H1 (cell line): ENCODE results near the gene PRR19. TPM values are rescaled to one million over a fixed set of nuclear protein-coding genes. Genes with fewer than 3 reads are reported as not detected.

Experiments used
- CTCF ChIA-PET: fragments of 300-600 bp; sonication (Branson Sonifier 250); formaldehyde crosslinking; loops from one replicate; lab custom pipeline; 2021; ENCODE audit not compliant: partially characterized antibody; lab: Charles Lee
- POLR2A ChIA-PET: fragments of 300-600 bp; sonication (Branson Sonifier 250); formaldehyde crosslinking; loops from one replicate; lab custom pipeline; 2021; ENCODE audit warnings: inconsistent platforms; ENCODE audit not compliant: partially characterized antibody; lab: Charles Lee
- DNase-seq, 2 experiments: peaks; one replicate each; pipeline versions ENCODE4 v3.0.0 to v3.0.0-alpha.2; 2010 to 2022; ENCODE audit warnings: low spot score in 2 of 2, low read depth in 1 of 2, mixed read lengths in 1 of 2
- FAIRE-seq: peaks from 2 replicates; lab custom pipeline; 2011; peaks lifted over from hg19 to GRCh38; lab: Jason Lieb, UNC
- H2AFZ ChIP-seq: 2 replicates; pipeline ENCODE4 v1.8.1; 2012; ENCODE audit warnings: low read length, inconsistent platforms
- H2AK5ac ChIP-seq: 2 replicates; pipeline ENCODE4 v1.6.1; 2013; ENCODE audit warnings: low read depth, low read length
- H2BK120ac ChIP-seq: replicated peaks from 2 replicates; pipeline ENCODE3; 2013; ENCODE audit warnings: low read depth, low read length, inconsistent platforms
- H2BK12ac ChIP-seq: 2 replicates; pipeline ENCODE4 v1.6.1; 2013; ENCODE audit warnings: low read depth, low read length
- H2BK15ac ChIP-seq: 2 replicates; pipeline ENCODE4 v1.6.1; 2013; ENCODE audit warnings: low read length
- H2BK20ac ChIP-seq: 2 replicates; pipeline ENCODE4 v1.6.1; 2013; ENCODE audit warnings: low read length
- H2BK5ac ChIP-seq: 2 replicates; pipeline ENCODE4 v1.6.1; 2013; ENCODE audit warnings: low read depth, low read length
- H3K14ac ChIP-seq: 2 replicates; pipeline ENCODE4 v1.6.1; 2013; ENCODE audit warnings: inconsistent platforms; ENCODE audit not compliant: insufficient read length
- H3K18ac ChIP-seq: 2 replicates; pipeline ENCODE4 v1.6.1; 2013; ENCODE audit warnings: low read length; ENCODE audit errors: extremely low read depth
- H3K23ac ChIP-seq: 2 replicates; pipeline ENCODE4 v1.6.1; 2013; ENCODE audit warnings: inconsistent platforms; ENCODE audit not compliant: insufficient read length
- H3K23me2 ChIP-seq: 2 replicates; pipeline ENCODE4 v1.6.1; 2013; ENCODE audit warnings: low read depth, low read length
- H3K27ac ChIP-seq: 2 replicates; pipeline ENCODE4 v1.6.1; 2011; ENCODE audit warnings: low read depth, low read length, inconsistent platforms
- H3K27me3 ChIP-seq, 4 experiments: replicated peaks in 1 of 4; 1 replicate in 1 of 4; 2 replicates in 3 of 4; pipeline versions ENCODE4 v1.6.1 to v1.8.1; 2011 to 2013; ENCODE audit warnings: low read length in 3 of 4, mild to moderate bottlenecking in 3 of 4, inconsistent platforms in 2 of 4, mixed read lengths in 2 of 4, moderate library complexity in 1 of 4; ENCODE audit not compliant: control insufficient read depth in 3 of 4, insufficient read depth in 3 of 4; ENCODE audit errors: extremely low read depth in 1 of 4
- H3K36me3 ChIP-seq, 4 experiments: 2 replicates each; pipeline versions ENCODE4 v1.6.1 to v1.8.1; 2011 to 2013; ENCODE audit warnings: mild to moderate bottlenecking in 4 of 4, low read length in 3 of 4, moderate library complexity in 2 of 4, control low read depth in 1 of 4, inconsistent platforms in 1 of 4; ENCODE audit not compliant: insufficient read depth in 4 of 4, control insufficient read depth in 2 of 4
- H3K4ac ChIP-seq: replicated peaks from 2 replicates; pipeline ENCODE3; 2013; ENCODE audit warnings: low read length, low read depth, mixed read lengths, inconsistent platforms; ENCODE audit not compliant: insufficient read length
- H3K4me1 ChIP-seq, 4 experiments: replicated peaks in 1 of 4; 1 replicate in 1 of 4; 2 replicates in 3 of 4; pipeline versions ENCODE4 v1.6.1 to v1.8.1; 2011 to 2013; ENCODE audit warnings: low read length in 3 of 4, inconsistent platforms in 2 of 4, mixed read lengths in 1 of 4; ENCODE audit not compliant: insufficient read depth in 4 of 4, control insufficient read depth in 3 of 4
- H3K4me2 ChIP-seq, 2 experiments: 2 replicates each; pipeline versions ENCODE4 v1.6.1 to v1.8.1; 2011 to 2013; ENCODE audit warnings: low read depth in 2 of 2, low read length in 2 of 2, control low read depth in 1 of 2, inconsistent platforms in 1 of 2, mild to moderate bottlenecking in 1 of 2; ENCODE audit not compliant: insufficient read depth in 1 of 2
- H3K4me3 ChIP-seq, 4 experiments: fragments of 200-600, 300-600 bp in 1 of 4; sonication (generic), shearing (Covaris generic), sonication (Bioruptor Twin) in 1 of 4; 2 replicates each; pipeline versions ENCODE4 v1.5.1 to v1.8.1; 2011 to 2016; ENCODE audit warnings: low read length in 4 of 4, low read depth in 3 of 4, control low read depth in 2 of 4, inconsistent platforms in 2 of 4, mild to moderate bottlenecking in 2 of 4, mixed read lengths in 1 of 4, moderate library complexity in 1 of 4; ENCODE audit not compliant: insufficient read depth in 2 of 4; ENCODE audit errors: extremely low read depth in 1 of 4
- H3K56ac ChIP-seq: replicated peaks from 2 replicates; pipeline ENCODE3; 2013; ENCODE audit warnings: low read depth, mild to moderate bottlenecking, mixed read lengths, low read length, inconsistent platforms; ENCODE audit not compliant: insufficient read length
- H3K79me1 ChIP-seq: 2 replicates; pipeline ENCODE4 v1.6.1; 2013; ENCODE audit warnings: low read depth, low read length, control low read depth
- H3K79me2 ChIP-seq, 2 experiments: 2 replicates each; pipeline versions ENCODE4 v1.6.1 to v1.8.1; 2012 to 2013; ENCODE audit warnings: low read length in 2 of 2, mild to moderate bottlenecking in 2 of 2, inconsistent platforms in 1 of 2; ENCODE audit not compliant: insufficient read depth in 2 of 2, control insufficient read depth in 1 of 2
- H3K9ac ChIP-seq, 4 experiments: replicated peaks in 1 of 4; 1 replicate in 1 of 4; 2 replicates in 3 of 4; pipeline versions ENCODE4 v1.6.1 to v1.8.1; 2011 to 2013; ENCODE audit warnings: low read depth in 3 of 4, low read length in 3 of 4, control low read depth in 2 of 4, mild to moderate bottlenecking in 2 of 4, moderate library complexity in 2 of 4, inconsistent platforms in 1 of 4; ENCODE audit errors: extremely low read depth in 1 of 4
- H3K9me3 ChIP-seq, 2 experiments: 2 replicates each; pipeline versions ENCODE4 v1.6.1 to v1.8.1; 2012 to 2013; ENCODE audit warnings: mild to moderate bottlenecking in 2 of 2, moderate library complexity in 2 of 2, control low read depth in 1 of 2, inconsistent platforms in 1 of 2, low read depth in 1 of 2, low read length in 1 of 2, mixed read lengths in 1 of 2; ENCODE audit not compliant: insufficient read depth in 2 of 2
- H4K20me1 ChIP-seq, 2 experiments: replicated peaks in 1 of 2; 2 replicates each; pipeline versions ENCODE3 to v1.8.1; 2011 to 2013; ENCODE audit warnings: inconsistent platforms in 2 of 2, low read length in 2 of 2, mild to moderate bottlenecking in 1 of 2; ENCODE audit not compliant: insufficient read depth in 2 of 2, control insufficient read depth in 1 of 2
- H4K5ac ChIP-seq: 2 replicates; pipeline ENCODE4 v1.6.1; 2013; ENCODE audit warnings: low read length, low read depth, mixed read lengths, inconsistent platforms; ENCODE audit not compliant: insufficient read length
- H4K8ac ChIP-seq: 2 replicates; pipeline ENCODE4 v1.8.0; 2013; ENCODE audit warnings: mild to moderate bottlenecking, moderate library complexity, low read length, inconsistent platforms; ENCODE audit not compliant: insufficient read depth; ENCODE audit errors: extremely low read depth
- H4K91ac ChIP-seq: replicated peaks from 2 replicates; pipeline ENCODE3; 2013; ENCODE audit warnings: low read length, mixed read lengths, inconsistent platforms; ENCODE audit not compliant: insufficient read length
- ASH2L ChIP-seq: fragments of 200-600, 300-600 bp; sonication (generic); IDR thresholded peaks from one replicate; pipeline ENCODE4 v1.7.1; 2017; ENCODE audit warnings: low read length
- ATF2 ChIP-seq: IDR thresholded peaks from 2 replicates; pipeline ENCODE4 v1.6.1; 2012; ENCODE audit warnings: low read length, inconsistent platforms
- CBX8 ChIP-seq: fragments of 300-800, 300-1000 bp; sonication (generic); IDR thresholded peaks from 2 replicates; pipeline ENCODE4 v1.7.1; 2016; ENCODE audit warnings: low read depth, low read length, borderline replicate concordance
- CHD1 ChIP-seq: IDR thresholded peaks from 2 replicates; pipeline ENCODE4 v1.6.1; 2012; ENCODE audit warnings: low read depth, low read length, improper control_type of control experiment
- CTBP2 ChIP-seq: IDR thresholded peaks from 2 replicates; pipeline ENCODE4 v1.7.0; 2011; ENCODE audit warnings: borderline replicate concordance, mild to moderate bottlenecking, moderate library complexity, mixed read lengths, low read length; ENCODE audit not compliant: insufficient read depth, insufficient read length
- FOSL1 ChIP-seq: IDR thresholded peaks from 2 replicates; pipeline ENCODE4 v1.6.1; 2011; ENCODE audit warnings: mild to moderate bottlenecking, low read depth, low read length, moderate library complexity; ENCODE audit not compliant: insufficient read depth
- GABPA ChIP-seq: IDR thresholded peaks from 2 replicates; pipeline ENCODE4 v1.6.1; 2011; ENCODE audit warnings: mild to moderate bottlenecking, low read length, moderate library complexity, borderline replicate concordance; ENCODE audit not compliant: insufficient read depth
- HDAC2 ChIP-seq, 2 experiments: fragments of 300-600 bp in 1 of 2; sonication (generic) in 1 of 2; IDR thresholded peaks; 2 replicates each; pipeline ENCODE4 v1.6.1; 2011 to 2012; ENCODE audit warnings: low read depth in 2 of 2, low read length in 2 of 2, mild to moderate bottlenecking in 2 of 2, moderate library complexity in 2 of 2, borderline replicate concordance in 1 of 2, inconsistent platforms in 1 of 2
- JUN ChIP-seq: IDR thresholded peaks from 2 replicates; pipeline ENCODE4 v1.6.1; 2011; ENCODE audit warnings: low read depth, mild to moderate bottlenecking, improper control_type of control experiment, low read length
- POLR2A ChIP-seq, 2 experiments: IDR thresholded peaks; 1 replicate in 1 of 2; 2 replicates in 1 of 2; pipeline ENCODE4 v1.6.1; 2011; ENCODE audit warnings: low read depth in 2 of 2, low read length in 2 of 2, mild to moderate bottlenecking in 2 of 2; ENCODE audit errors: control extremely low read depth in 1 of 2
- RBBP5 ChIP-seq: IDR thresholded peaks from 2 replicates; pipeline ENCODE4 v1.7.1; 2012; ENCODE audit warnings: low read depth, mild to moderate bottlenecking, inconsistent platforms, low read length, moderate library complexity, borderline replicate concordance
- WGBS, 2 experiments: shearing (Covaris generic) in 1 of 2; methylation state at CpG; one replicate each; pipeline versions ENCODE4 v1.1.6 to v1.1.7; 2013 to 2015; ENCODE audit warnings: low lambda C conversion rate in 2 of 2, mixed read lengths in 2 of 2, inconsistent platforms in 1 of 2, low coverage in 1 of 2, missing lambda C conversion rate in 1 of 2; ENCODE audit not compliant: insufficient replicate concordance in 2 of 2, insufficient coverage in 1 of 2, insufficient read length in 1 of 2; ENCODE audit errors: extremely low coverage in 1 of 2, missing lambda C conversion rate in 1 of 2; 5-methylcytosine and 5-hydroxymethylcytosine counted together
- polyA plus RNA-seq, 7 experiments: library from polyadenylated mRNA; depleted of rRNA in 3 of 7; stranded (reverse) in 5 of 7; unstranded in 2 of 7; fragments of >200 nt in 5 of 7; fragments of 200-250 nt in 2 of 7; gene quantifications; 1 replicate in 5 of 7; 2 replicates in 1 of 7; 4 replicates in 1 of 7; pipeline versions ENCODE4 v1.2.1 to v1.2.3, GENCODE V29; 2011 to 2013; ENCODE audit warnings: missing spikeins in 2 of 7, mixed read lengths in 2 of 7
- total RNA-seq: library from RNA; stranded (reverse); fragmentation: NEBNext Ultra II Directional; extraction: Animal tissue kit (Norgen Biotek cat#: 25700); gene quantifications from 2 replicates; pipeline ENCODE4 v1.2.1, GENCODE V29; 2021
- TF ChIP-seq, protein P1 (sequence below): IDR thresholded peaks from 2 replicates; pipeline ENCODE4 v1.6.1; 2012; ENCODE audit warnings: inconsistent platforms

The PRR19 gene
- total and polyA plus RNA-seq, 2 of the 8 experiments (the other 6 are each of a cell fraction or from before 2014, with no cell fraction given), result 7.2 to 7.5 TPM

GRCh38 chr19:42348211-42348610, 46.3 kb downstream of the PRR19 start:
- Histone ChIP-seq H2BK12ac (no peak overlapping the region), H3K9ac (no peak overlapping the region), H4K91ac (no peak overlapping the region), H3K56ac (no peak overlapping the region), H3K4me2 (no peak overlapping the region), H4K20me1 (peaks cover 0 to 1% of the 10 kb centered on the region in 2 experiments), H3K23me2 (no peaks in the 10 kb centered on the region), H3K27me3 (no peaks in the 10 kb centered on the region), H2AK5ac (no peak overlapping the region), H3K4ac (no peak overlapping the region), H3K79me2 (no peaks in the 10 kb centered on the region), H2BK15ac (no peak overlapping the region), H4K5ac (no peak overlapping the region), H3K36me3 (peaks cover 0 to 6% (median 0%) of the 10 kb centered on the region in 4 experiments; a peak in 1 of 8 replicates), H3K14ac (no peak overlapping the region), H3K18ac (no peak overlapping the region), H3K79me1 (no peaks in the 10 kb centered on the region), H4K8ac (no peak overlapping the region), H3K4me1 (no peaks in the 10 kb centered on the region), H3K23ac (no peak overlapping the region), H2BK5ac (no peak overlapping the region), H3K9me3 (no peaks in the 10 kb centered on the region), H2AFZ (no peak overlapping the region), H2BK120ac (no peak overlapping the region), H3K27ac (no peak overlapping the region), H3K4me3 (no peak overlapping the region), H2BK20ac (no peak overlapping the region)
- ChIA-PET POLR2A (no interaction called here), CTCF (interaction anchor here (1.0 kb wide), 1 partner anchor 8 kb away, joined by 3 read pairs; no protein-coding TSS in a partner anchor)
- FAIRE-seq, result no peak
- TF ChIP-seq, protein P1, sequence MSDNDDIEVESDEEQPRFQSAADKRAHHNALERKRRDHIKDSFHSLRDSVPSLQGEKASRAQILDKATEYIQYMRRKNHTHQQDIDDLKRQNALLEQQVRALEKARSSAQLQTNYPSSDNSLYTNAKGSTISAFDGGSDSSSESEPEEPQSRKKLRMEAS, result no peak
- TF ChIP-seq CBX8 (no peak), CHD1 (no peak), HDAC2 (IDR thresholded peaks at IDR 0.05; ENCODE audit: borderline replicate concordance in 1 of 2, low read depth in 2 of 2, low read length in 2 of 2) (no peak), RBBP5 (no peak), ASH2L (no peak), CTBP2 (no peak), GABPA (no peak), ATF2 (no peak), POLR2A (IDR thresholded peaks at IDR 0.05; ENCODE audit: control extremely low read depth in 1 of 2, low read depth in 2 of 2, low read length in 2 of 2) (no peak), JUN (no peak), FOSL1 (no peak)
- no peak for DNase-seq
- 97% methylated on average over 14 of the region's 14 CpGs; no CpG with 5 or more reads in 1 of the 2 experiments for WGBS, 2 experiments
